ENCODE results near the gene TMEM52B.
"Not testable (repeated sequence)": the region's sequence is repeated elsewhere in the genome, so short reads cannot be mapped to it uniquely, and the experiment has no call there.

The TMEM52B gene

GRCh38 chr12:10169104-10169503 is 9.7 kb upstream of the TMEM52B start:
- no peak for DNase-seq (ENCODE audit: low read depth)
- no peak overlapping the region for H3K4me3 ChIP-seq (ENCODE audit: low read depth, low read length)

GRCh38 chr12:10170216-10170615 is 8.6 kb upstream of the TMEM52B start:
- no peak overlapping the region for H3K4me3 ChIP-seq (ENCODE audit: low read depth, low read length)
- no peak for DNase-seq (ENCODE audit: low read depth)

- DNase-seq (ENCODE audit: low read depth) = no peak
- no peak within 1 kb of the TSS for H3K4me3 ChIP-seq (ENCODE audit: low read depth, low read length)
These were observed 6.7 kb upstream of the TMEM52B start, which contains the start of gene OLR1 for GRCh38 chr12:10171973-10172728. OLR1 (minus strand) TSS chr12:10172132; CDS start chr12:10172077, 55 bp downstream.

DNA sequence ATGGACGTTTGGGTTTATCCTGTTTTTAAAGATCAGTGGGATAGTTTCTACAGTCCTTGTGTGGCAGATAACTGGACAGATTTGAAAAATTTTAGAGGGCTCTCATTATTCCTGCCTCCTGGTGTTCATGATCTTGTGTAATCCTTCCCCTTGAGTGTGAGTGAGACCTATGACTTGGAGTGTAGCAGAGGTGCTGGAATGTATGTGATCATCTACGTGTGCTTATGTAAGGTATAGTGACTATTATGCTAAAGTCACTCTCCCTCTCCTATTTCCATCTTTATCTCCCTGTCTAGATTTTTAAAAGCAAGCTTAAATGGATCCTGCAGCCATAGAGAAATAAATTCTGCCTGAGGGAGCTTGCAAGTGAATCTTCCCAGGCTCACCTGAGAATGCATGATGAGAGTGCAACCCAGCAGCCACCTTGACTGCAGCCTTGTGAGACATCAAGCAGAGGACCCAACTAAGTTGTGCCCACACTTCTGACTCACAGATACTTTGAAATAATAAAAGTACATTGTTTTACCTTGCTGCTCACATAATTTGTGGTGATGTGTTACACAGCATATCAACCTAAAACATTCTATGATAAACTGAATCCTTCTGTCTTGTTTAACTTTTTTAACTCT is 3.7 kb upstream of the TMEM52B start:
- H3K4me3 ChIP-seq (ENCODE audit: low read depth, low read length) = no peak overlapping the region
- no peak for DNase-seq (ENCODE audit: low read depth)

DNA sequence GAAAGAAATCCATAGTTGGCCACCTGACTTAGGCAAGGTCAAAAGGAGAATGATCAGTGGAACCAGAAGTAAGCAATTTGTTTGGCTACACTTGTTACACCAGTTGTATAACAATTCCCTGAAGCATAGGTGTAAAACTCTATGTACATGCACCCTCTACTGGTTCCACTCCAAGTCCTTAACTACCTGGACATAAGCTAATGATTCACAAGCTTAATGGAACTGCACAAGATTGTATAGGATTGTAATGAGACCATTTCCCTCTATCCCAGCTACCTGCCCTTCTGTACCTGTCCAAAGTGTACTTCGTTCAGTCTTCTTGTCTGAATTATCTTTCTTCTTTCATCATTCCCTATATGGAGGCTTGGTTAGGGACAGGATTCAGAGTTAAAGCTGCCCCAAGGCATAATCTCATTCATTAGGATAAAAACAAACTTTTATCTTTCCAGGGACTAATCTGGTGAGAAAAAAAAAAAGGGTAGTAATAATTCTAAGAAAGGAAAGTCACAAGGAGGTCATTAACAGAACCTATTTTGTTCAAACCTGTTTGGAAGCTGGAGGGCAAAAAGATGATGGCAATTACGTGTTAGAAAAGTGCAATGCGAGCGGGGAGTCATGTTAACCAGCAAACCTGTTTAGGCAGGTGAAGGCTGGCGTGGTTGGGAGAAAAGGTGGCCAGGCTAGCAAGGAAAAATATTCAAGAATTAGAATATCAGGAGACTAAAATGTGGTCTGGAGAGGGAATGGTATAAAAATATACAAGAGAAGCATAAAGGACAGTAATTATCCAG is 2.8 kb upstream of the TMEM52B start:
- no peak overlapping the region for H3K4me3 ChIP-seq (ENCODE audit: low read depth, low read length)
- no peak for DNase-seq (ENCODE audit: low read depth)

DNA sequence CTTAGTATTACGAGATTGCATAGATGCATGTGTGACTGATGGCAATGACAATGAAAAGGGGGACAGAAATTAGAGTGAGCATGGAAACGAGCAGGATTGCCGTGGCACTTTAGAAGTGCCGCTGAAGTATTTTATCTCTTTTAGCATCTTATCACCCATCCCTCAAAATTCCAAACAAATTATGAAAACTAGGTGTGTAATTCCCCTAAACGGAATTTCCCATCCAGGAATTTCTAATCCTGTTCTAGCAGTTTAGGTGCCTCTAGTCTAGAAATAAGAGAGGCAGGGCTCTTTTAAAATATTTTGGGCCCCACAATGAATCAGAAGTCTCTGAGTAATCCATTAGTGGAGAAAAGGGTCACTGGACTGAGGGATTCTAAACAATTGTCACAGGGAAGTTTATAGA is 947 bp downstream of the TMEM52B start:
- no peak for DNase-seq (ENCODE audit: low read depth)
- H3K4me3 ChIP-seq (ENCODE audit: low read depth, low read length) = no peak overlapping the region

GRCh38 chr12:10182354-10183049 is 3.7 kb downstream of the TMEM52B start:
- DNase-seq (ENCODE audit: low read depth) = peak; percentile 77
- H3K4me3 ChIP-seq (ENCODE audit: low read depth, low read length) = no peak overlapping the region

- no peak overlapping the region for H3K4me3 ChIP-seq (ENCODE audit: low read depth, low read length)
- DNase-seq (ENCODE audit: low read depth) = peak; percentile 16
These were observed 5.5 kb downstream of the TMEM52B start for GRCh38 chr12:10184261-10184843.

- H3K4me3 ChIP-seq (ENCODE audit: low read depth, low read length) = no peak overlapping the region
- DNase-seq (ENCODE audit: low read depth) = no peak
These were observed 7.5 kb downstream of the TMEM52B start for GRCh38 chr12:10186299-10186698.

GRCh38 chr12:10186958-10187357 is 8.1 kb downstream of the TMEM52B start:
- not testable (repeated sequence) for H3K4me3 ChIP-seq (ENCODE audit: low read depth, low read length); DNase-seq (ENCODE audit: low read depth)

DNA sequence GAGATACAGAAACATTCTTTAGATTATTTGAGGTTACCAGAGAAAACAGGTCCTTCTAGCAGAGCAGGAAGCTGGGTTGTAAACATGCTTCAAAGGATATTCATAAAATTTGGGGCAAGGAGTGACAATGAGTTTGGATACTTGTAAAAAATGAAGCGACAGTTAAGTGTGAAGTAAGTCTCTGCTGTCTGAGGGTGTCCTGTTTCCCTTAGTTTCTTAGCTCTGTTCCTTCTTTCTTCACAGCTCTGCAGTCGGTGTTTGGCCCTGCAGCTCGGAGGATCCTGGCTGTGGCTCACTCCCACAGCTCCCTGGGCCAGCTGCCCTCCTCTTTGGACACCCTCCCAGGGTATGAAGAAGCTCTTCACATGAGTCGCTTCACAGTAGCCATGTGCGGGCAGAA is 10.8 kb downstream of the TMEM52B start:
- H3K4me3 ChIP-seq (ENCODE audit: low read depth, low read length) = no peak overlapping the region
- DNase-seq (ENCODE audit: low read depth) = no peak

DNA sequence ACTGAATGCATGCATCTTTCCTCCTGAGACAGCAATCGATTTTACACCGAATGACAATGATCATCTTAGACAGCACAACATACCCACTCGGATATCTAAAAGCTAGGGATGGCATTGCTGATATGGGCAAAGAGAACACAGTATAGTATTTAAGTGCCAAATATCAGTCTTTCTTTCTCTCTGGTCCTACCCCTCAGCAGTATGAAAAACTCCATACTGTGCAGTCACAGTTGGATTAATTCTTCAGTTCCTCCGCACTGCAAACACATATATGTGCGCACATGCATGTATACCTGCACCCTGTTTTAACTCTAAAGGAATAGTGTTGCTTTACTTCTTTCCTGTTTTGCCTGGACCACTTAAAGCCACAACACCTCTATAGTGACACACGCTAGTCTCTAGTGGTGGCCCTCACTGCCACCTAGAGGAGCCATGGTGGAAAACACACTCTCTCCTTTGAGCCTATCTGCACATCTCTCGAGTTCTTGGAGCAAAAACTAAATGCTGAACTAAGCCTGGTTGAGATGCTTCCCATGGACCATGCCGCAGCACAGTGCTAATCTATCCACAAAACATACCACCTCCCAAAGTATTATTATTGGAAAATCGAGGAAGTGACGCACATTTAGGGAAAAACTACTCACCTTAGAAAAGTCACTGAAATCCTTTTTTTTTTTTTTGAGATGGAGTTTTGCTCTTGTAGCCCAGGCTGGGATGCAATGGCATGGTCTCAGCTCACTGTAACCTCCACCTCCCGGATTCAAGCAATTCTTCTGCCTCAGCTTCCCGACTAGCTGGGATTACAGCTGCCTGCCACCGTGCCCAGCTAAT is 11.9 kb downstream of the TMEM52B start:
- H3K4me3 ChIP-seq (ENCODE audit: low read depth, low read length) = no peak overlapping the region
- DNase-seq (ENCODE audit: low read depth) = no peak

- H3K4me3 ChIP-seq (ENCODE audit: low read depth, low read length) = no peak overlapping the region
- no peak for DNase-seq (ENCODE audit: low read depth)
These were observed 13.0 kb downstream of the TMEM52B start for GRCh38 chr12:10191865-10192264.

DNA sequence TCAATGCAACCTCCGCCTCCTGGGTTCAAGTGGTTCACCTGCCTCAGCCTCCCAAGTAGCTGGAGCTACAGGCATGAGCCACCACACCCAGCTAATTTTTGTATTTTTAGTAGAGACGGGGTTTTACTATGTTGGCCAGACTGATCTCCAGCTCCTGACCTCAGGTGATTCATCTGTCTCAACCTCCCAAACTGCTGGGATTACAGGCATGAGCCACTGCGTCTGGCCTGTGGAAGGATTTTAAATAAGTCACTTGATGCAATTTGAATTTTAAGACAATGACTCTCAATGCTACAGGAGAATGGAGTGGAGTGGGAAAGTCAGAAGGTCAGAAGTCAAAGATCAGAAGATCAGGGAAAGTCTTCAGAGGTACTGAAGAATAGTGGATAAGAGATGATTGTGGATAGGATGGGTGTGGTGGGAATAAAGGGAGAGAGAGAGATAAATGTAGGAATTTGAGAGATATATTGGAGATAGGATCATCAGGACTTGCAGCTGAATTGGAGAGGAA is 15.4 kb downstream of the TMEM52B start:
- DNase-seq (ENCODE audit: low read depth) = no peak
- H3K4me3 ChIP-seq (ENCODE audit: low read depth, low read length) = no peak overlapping the region

DNA sequence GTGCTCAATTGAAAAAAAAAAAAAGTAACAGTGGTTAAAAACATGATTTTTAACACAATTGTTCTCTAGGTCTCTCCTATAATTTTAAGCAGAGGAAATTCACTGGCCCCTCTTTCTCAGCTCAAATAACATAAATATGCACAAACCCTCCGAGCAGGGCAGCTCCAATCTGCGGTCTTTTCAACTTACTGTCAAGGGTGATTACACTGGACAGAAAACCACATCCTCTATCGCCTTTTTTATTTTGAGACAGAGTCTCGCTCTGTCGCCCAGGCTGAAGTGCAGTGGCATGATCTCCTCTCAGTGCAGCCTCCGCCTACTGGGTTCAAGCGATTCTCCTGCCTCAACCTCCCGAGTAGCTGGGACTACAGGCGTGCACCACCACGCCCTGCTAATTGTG is 17.4 kb downstream of the TMEM52B start:
- H3K4me3 ChIP-seq (ENCODE audit: low read depth, low read length) = no peak overlapping the region
- DNase-seq (ENCODE audit: low read depth) = no peak

DNA sequence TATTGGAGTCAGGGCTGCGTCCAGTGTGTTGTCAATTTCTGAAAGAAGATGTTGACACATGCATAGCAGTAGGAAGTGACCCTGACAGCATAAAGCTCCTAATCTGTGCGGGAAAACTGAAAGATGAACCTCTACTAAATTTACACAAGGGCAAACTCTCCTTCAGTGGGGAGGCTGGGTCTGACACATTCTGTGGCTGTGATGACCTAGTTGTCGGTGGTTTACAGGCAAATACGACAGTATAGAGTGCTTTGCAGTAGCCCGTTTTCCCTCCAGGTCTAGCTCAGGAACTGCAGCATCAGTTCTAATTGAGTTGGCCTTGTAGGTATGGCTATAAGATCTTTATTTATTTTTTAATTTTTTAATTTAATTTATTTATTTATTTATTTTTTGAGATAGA is 19.0 kb downstream of the TMEM52B start:
- DNase-seq (ENCODE audit: low read depth) = no peak
- H3K4me3 ChIP-seq (ENCODE audit: low read depth, low read length) = no peak overlapping the region

- not testable (repeated sequence) for DNase-seq (ENCODE audit: low read depth)
These were observed 25.7 kb downstream of the TMEM52B start for GRCh38 chr12:10204495-10204894.

GRCh38 chr12:10205220-10205807 is 26.5 kb downstream of the TMEM52B start:
- H3K4me3 ChIP-seq (ENCODE audit: low read depth, low read length) = no peak overlapping the region
- no peak for DNase-seq (ENCODE audit: low read depth)

More at GRCh38 chr12:10204495-10204894, 25.7 kb downstream of the TMEM52B start:
- H3K4me3 ChIP-seq (ENCODE audit: low read depth, low read length) = not testable (repeated sequence)

Measured in skeletal muscle cell (primary cell).